HEK293 (cell line): ENCODE measurements around the gene C2CD5.

Source experiments
- CTCF ChIA-PET: fragments of 350-600 bp; formaldehyde crosslinking; extraction: SDS; loops from one replicate; lab custom pipeline; 2021; ENCODE audit warnings: antibody characterized with exemption; lab: Yijun Ruan, JAX
- POLR2A ChIA-PET: fragments of 300-600 bp; formaldehyde crosslinking; extraction: SDS; loops from one replicate; lab custom pipeline; 2020; ENCODE audit warnings: antibody characterized with exemption, inconsistent platforms; lab: Yijun Ruan, JAX
- H3K27ac ChIP-seq: fragments of 200-500 bp; sonication (Bioruptor generic); 2 replicates; pipeline ENCODE4 v1.5.1; 2014; ENCODE audit warnings: low read depth, low read length, control low read depth, inconsistent platforms; ENCODE audit errors: extremely low read depth
- H3K36me3 ChIP-seq, 2 experiments: fragments of 200-500 bp in 1 of 2; sonication (Bioruptor generic) in 1 of 2; 1 replicate in 1 of 2; 2 replicates in 1 of 2; pipeline ENCODE4 v1.5.1; 2014 to 2017; ENCODE audit warnings: inconsistent platforms in 2 of 2, low read length in 2 of 2; ENCODE audit not compliant: control insufficient read depth in 2 of 2, insufficient read depth in 1 of 2
- H3K4me1 ChIP-seq: fragments of 200-500 bp; sonication (Bioruptor generic); 2 replicates; pipeline ENCODE4 v1.5.1; 2014; ENCODE audit warnings: mild to moderate bottlenecking, low read length, inconsistent platforms; ENCODE audit not compliant: control insufficient read depth, insufficient read depth
- H3K4me3 ChIP-seq: 2 replicates; pipeline ENCODE4 v1.5.1; 2011; ENCODE audit warnings: low read depth, mild to moderate bottlenecking, control low read depth, low read length, moderate library complexity
- H3K9me3 ChIP-seq: fragments of 200-500 bp; sonication (Bioruptor generic); 2 replicates; pipeline ENCODE4 v1.5.1; 2014; ENCODE audit warnings: low read depth, low read length, inconsistent platforms; ENCODE audit not compliant: control insufficient read depth, insufficient read depth
- FEZF1 ChIP-seq: fragments of 450-650 bp; formaldehyde crosslinking; IDR thresholded peaks from 2 replicates; pipeline ENCODE4 v1.5.1; 2016; ENCODE audit warnings: missing biosample characterization, missing genetic modification characterization
- HOXA7 ChIP-seq: sonication (generic); formaldehyde crosslinking; IDR thresholded peaks from 2 replicates; pipeline ENCODE4 v1.8.1; 2022; ENCODE audit warnings: missing genetic modification reagents, borderline replicate concordance
- KLF16 ChIP-seq: fragments of 450-650 bp; formaldehyde crosslinking; IDR thresholded peaks from 2 replicates; pipeline ENCODE4 v1.5.1; 2017; ENCODE audit warnings: missing biosample characterization, missing genetic modification characterization
- KLF9 ChIP-seq: fragments of 450-650 bp; formaldehyde crosslinking; IDR thresholded peaks from 2 replicates; pipeline ENCODE4 v1.5.1; 2016; ENCODE audit warnings: missing biosample characterization, missing genetic modification characterization, low read depth
- TCF7L2 ChIP-seq: IDR thresholded peaks from 2 replicates; pipeline ENCODE4 v1.6.1; 2011; ENCODE audit warnings: low read depth, mild to moderate bottlenecking, inconsistent platforms, low read length, moderate library complexity, borderline replicate concordance
- ZFP3 ChIP-seq: fragments of 450-650 bp; formaldehyde crosslinking; IDR thresholded peaks from 2 replicates; pipeline ENCODE4 v1.5.1; 2016; ENCODE audit warnings: low read depth, missing biosample characterization, missing genetic modification characterization
- ZIC2 ChIP-seq: fragments of 450-650 bp; formaldehyde crosslinking; IDR thresholded peaks from 2 replicates; pipeline ENCODE4 v1.5.1; 2016; ENCODE audit warnings: missing biosample characterization, missing genetic modification characterization
- ZNF146 ChIP-seq: fragments of 450-650 bp; formaldehyde crosslinking; IDR thresholded peaks from 2 replicates; pipeline ENCODE4 v1.5.1; 2016; ENCODE audit warnings: missing biosample characterization, missing genetic modification characterization
- ZNF2 ChIP-seq: fragments of 450-650 bp; formaldehyde crosslinking; IDR thresholded peaks from 2 replicates; pipeline ENCODE4 v1.5.1; 2016; ENCODE audit warnings: missing biosample characterization, missing genetic modification characterization
- ZNF23 ChIP-seq: fragments of 450-650 bp; formaldehyde crosslinking; IDR thresholded peaks from 2 replicates; pipeline ENCODE4 v1.5.1; 2016; ENCODE audit warnings: missing biosample characterization, missing genetic modification characterization, borderline replicate concordance
- ZNF362 ChIP-seq: fragments of 450-650 bp; formaldehyde crosslinking; IDR thresholded peaks from 2 replicates; pipeline ENCODE4 v1.5.1; 2016; ENCODE audit warnings: missing biosample characterization, missing genetic modification characterization
- ZNF37A ChIP-seq: fragments of 450-650 bp; IDR thresholded peaks from 2 replicates; pipeline ENCODE4 v1.5.1; 2018; ENCODE audit warnings: missing biosample characterization, missing genetic modification characterization
- ZNF391 ChIP-seq: fragments of 450-650 bp; formaldehyde crosslinking; IDR thresholded peaks from 2 replicates; pipeline ENCODE4 v1.5.1; 2016; ENCODE audit warnings: low read depth, missing biosample characterization, missing genetic modification characterization, borderline replicate concordance
- ZNF433 ChIP-seq: fragments of 450-650 bp; formaldehyde crosslinking; IDR thresholded peaks from 2 replicates; pipeline ENCODE4 v1.5.1; 2016; ENCODE audit warnings: missing biosample characterization, missing genetic modification characterization, low read depth
- ZNF521 ChIP-seq: fragments of 450-650 bp; formaldehyde crosslinking; IDR thresholded peaks from 2 replicates; pipeline ENCODE4 v1.5.1; 2017; ENCODE audit warnings: missing biosample characterization, mild to moderate bottlenecking, missing genetic modification characterization
- ZNF624 ChIP-seq: fragments of 450-650 bp; formaldehyde crosslinking; IDR thresholded peaks from 2 replicates; pipeline ENCODE4 v1.5.1; 2017; ENCODE audit warnings: missing biosample characterization, missing genetic modification characterization
- ZNF677 ChIP-seq: fragments of 450-650 bp; IDR thresholded peaks from 2 replicates; pipeline ENCODE4 v1.5.0; 2018; ENCODE audit warnings: missing biosample characterization, mild to moderate bottlenecking, missing genetic modification characterization, moderate library complexity
- ZNF704 ChIP-seq: fragments of 450-650 bp; formaldehyde crosslinking; IDR thresholded peaks from 2 replicates; pipeline ENCODE4 v1.5.1; 2016; ENCODE audit warnings: missing biosample characterization, missing genetic modification characterization
- ZNF777 ChIP-seq: fragments of 450-650 bp; formaldehyde crosslinking; IDR thresholded peaks from 2 replicates; pipeline ENCODE4 v1.5.1; 2017; ENCODE audit warnings: missing biosample characterization, missing genetic modification characterization, borderline replicate concordance
- TF ChIP-seq, protein P1 (sequence below): fragments of 450-650 bp; formaldehyde crosslinking; IDR thresholded peaks from 2 replicates; pipeline ENCODE4 v1.5.1; 2016; ENCODE audit warnings: missing biosample characterization, missing genetic modification characterization
- TF ChIP-seq, protein P2 (sequence below): fragments of 450-650 bp; formaldehyde crosslinking; IDR thresholded peaks from 2 replicates; pipeline ENCODE4 v1.5.1; 2016; ENCODE audit warnings: missing biosample characterization, missing genetic modification characterization
- TF ChIP-seq, protein P3 (sequence below): fragments of 450-650 bp; formaldehyde crosslinking; IDR thresholded peaks from 2 replicates; pipeline ENCODE4 v1.5.1; 2016; ENCODE audit warnings: missing biosample characterization, missing genetic modification characterization

C2CD5 gene

DNA sequence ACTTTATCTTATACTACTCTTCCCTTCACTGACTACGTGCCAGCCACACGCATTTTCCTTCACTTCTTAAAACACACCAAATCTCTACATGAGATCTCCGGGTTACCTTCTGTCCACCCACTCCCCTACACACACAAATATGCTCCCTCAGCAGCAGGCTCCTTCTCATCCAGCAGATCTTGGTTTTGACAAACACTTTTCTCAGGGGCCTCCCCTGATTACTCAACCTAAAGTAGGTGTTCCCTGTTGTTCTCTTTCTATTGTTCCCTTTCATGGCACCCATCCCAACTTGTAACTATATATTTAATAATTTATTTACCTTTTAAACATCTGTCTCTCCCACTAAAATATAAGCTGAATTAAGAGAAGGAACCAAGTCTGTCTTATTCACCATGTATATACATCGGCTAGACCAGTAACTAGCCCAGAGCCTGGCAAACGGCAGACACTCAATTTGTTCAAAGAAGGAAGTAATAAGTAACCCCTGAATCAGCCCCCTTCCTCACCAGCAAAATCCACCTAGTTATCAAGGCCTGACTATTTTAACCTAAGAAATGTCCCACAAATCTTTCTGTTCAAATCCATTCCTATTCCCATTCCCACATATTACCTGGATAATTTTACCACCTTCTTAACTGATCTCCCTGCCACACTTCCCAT is 2.7 kb downstream of the C2CD5 start:
- H3K4me1 ChIP-seq = 0 out of 2 replicates have a peak, but pooled peaks cover 2% of the 10 kb centered on the region
- ChIA-PET CTCF (interaction anchor here (1.5 to 1.9 kb wide), 2 partner anchors 12 kb away, joined by 5 to 6 read pairs; no protein-coding TSS in a partner anchor), POLR2A (no interaction called here)

DNA sequence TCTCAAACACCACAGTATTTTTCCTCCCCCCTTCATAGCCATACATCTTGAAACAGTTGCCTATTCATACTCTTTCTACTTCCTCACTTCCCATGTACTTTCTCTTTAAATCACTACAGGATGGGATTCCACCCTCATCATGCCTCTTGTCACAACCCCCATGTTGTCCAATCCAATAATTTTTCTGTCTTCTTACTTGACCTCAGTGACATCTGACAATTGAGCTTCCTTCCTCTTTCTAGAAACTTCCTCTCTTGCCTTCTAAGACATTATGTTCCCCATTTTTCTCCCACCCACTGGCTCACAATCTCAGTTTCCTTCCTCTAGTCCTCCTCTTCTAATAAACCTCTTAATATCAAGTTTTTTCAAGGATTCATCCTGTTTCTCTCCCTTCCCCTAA is 5.3 kb downstream of the C2CD5 start:
- 0 out of 2 replicates have a peak, but pooled peaks cover 2% of the 10 kb centered on the region for H3K4me1 ChIP-seq
- POLR2A ChIA-PET = interaction anchor here (0.7 kb wide), 1 partner anchor 93 kb away, joined by 8 read pairs; no protein-coding TSS in a partner anchor
- H3K36me3 ChIP-seq = peaks cover 12 to 25% of the 10 kb centered on the region in 2 experiments
- CTCF ChIA-PET = interaction anchor here (1.7 kb wide), 1 partner anchor 10 kb away, joined by 4 read pairs; no protein-coding TSS in a partner anchor
- H3K9me3 ChIP-seq = no peaks in the 10 kb centered on the region
- H3K4me3 ChIP-seq = no peak overlapping the region
- no peak overlapping the region for H3K27ac ChIP-seq
- no peak for TF ChIP-seq ZNF2 (tag by site-specific recombination)
- TF ChIP-seq KLF9 = no peak
- TF ChIP-seq ZNF521 (tag by site-specific recombination) = no peak
- no peak for TF ChIP-seq ZNF362 (tag by site-specific recombination)
- TF ChIP-seq ZNF391 (tag by site-specific recombination) = no peak
- TF ChIP-seq ZNF777 (tag by site-specific recombination) = no peak

More for the DNA sequence above, 2.7 kb downstream of the C2CD5 start:
- no peak overlapping the region for H3K27ac ChIP-seq
- no peaks in the 10 kb centered on the region for H3K9me3 ChIP-seq
- TF ChIP-seq HOXA7 (CRISPR knock-in tag) (no peak), TCF7L2 (no peak), ZNF624 (tag by site-specific recombination) (no peak), ZNF704 (no peak), ZIC2 (tag by site-specific recombination) (no peak)
- TF ChIP-seq, all 188 proteins: peak for 0
- Histone ChIP-seq H3K4me3 (no peak overlapping the region), H3K36me3 (peaks cover 4 to 16% of the 10 kb centered on the region in 2 experiments; a peak in 2 of 3 replicates)

DNA sequence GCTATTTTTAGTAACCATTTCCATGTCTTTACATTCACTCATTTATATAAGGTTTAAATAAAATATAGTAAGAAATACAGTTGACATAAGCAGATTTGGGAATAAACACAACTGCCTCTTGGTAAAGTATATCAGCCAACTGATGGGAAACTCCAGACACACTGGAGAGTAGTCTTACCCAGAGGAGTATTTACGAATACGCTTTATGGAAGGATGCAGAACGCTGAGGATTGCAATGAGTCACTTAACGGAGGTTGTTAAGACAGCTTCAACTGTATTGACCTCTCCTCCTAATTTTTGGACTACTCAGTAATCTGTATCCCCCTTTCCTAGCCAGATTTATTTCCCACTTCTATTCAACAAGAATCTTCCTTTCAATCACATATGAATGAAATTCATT is 6.0 kb downstream of the C2CD5 start:
- POLR2A ChIA-PET = no interaction called here
- H3K4me1 ChIP-seq = 0 out of 2 replicates have a peak, but pooled peaks cover 2% of the 10 kb centered on the region
- CTCF ChIA-PET = interaction anchor here (1.0 to 1.7 kb wide), 2 partner anchors 9 to 146 kb away, joined by 4 to 5 read pairs; no protein-coding TSS in a partner anchor
- peaks cover 18 to 32% of the 10 kb centered on the region in 2 experiments for H3K36me3 ChIP-seq
- H3K4me3 ChIP-seq = no peak overlapping the region
- no peaks in the 10 kb centered on the region for H3K9me3 ChIP-seq
- no peak overlapping the region for H3K27ac ChIP-seq
- TF ChIP-seq, protein P1, sequence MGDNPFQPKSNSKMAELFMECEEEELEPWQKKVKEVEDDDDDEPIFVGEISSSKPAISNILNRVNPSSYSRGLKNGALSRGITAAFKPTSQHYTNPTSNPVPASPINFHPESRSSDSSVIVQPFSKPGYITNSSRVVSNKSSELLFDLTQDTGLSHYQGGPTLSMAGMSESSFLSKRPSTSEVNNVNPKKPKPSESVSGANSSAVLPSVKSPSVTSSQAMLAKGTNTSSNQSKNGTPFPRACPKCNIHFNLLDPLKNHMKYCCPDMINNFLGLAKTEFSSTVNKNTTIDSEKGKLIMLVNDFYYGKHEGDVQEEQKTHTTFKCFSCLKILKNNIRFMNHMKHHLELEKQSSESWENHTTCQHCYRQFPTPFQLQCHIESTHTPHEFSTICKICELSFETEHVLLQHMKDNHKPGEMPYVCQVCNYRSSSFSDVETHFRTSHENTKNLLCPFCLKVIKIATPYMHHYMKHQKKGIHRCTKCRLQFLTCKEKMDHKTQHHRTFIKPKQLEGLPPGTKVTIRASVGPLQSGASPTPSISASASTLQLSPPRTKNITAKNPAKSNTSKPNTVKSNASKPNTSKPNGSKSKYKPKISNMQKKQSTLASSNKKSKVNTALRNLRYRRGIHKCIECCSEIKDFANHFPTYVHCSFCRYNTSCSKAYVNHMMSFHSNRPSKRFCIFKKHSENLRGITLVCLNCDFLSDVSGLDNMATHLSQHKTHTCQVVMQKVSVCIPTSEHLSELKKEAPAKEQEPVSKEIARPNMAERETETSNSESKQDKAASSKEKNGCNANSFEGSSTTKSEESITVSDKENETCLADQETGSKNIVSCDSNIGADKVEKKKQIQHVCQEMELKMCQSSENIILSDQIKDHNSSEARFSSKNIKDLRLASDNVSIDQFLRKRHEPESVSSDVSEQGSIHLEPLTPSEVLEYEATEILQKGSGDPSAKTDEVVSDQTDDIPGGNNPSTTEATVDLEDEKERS (tag by site-specific recombination) = no peak
- TF ChIP-seq ZFP3 (no peak), ZNF23 (no peak), ZNF146 (tag by site-specific recombination) (no peak), ZNF433 (tag by site-specific recombination) (no peak), KLF16 (tag by site-specific recombination) (no peak), ZNF37A (tag by site-specific recombination) (no peak), ZNF521 (tag by site-specific recombination) (no peak), FEZF1 (tag by site-specific recombination) (no peak), ZNF677 (no peak)
- TF ChIP-seq, protein P2, sequence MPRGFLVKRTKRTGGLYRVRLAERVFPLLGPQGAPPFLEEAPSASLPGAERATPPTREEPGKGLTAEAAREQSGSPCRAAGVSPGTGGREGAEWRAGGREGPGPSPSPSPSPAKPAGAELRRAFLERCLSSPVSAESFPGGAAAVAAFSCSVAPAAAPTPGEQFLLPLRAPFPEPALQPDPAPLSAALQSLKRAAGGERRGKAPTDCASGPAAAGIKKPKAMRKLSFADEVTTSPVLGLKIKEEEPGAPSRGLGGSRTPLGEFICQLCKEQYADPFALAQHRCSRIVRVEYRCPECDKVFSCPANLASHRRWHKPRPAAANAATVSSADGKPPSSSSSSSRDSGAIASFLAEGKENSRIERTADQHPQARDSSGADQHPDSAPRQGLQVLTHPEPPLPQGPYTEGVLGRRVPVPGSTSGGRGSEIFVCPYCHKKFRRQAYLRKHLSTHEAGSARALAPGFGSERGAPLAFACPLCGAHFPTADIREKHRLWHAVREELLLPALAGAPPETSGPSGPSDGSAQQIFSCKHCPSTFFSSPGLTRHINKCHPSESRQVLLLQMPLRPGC (tag by site-specific recombination) = no peak
- TF ChIP-seq, protein P3, sequence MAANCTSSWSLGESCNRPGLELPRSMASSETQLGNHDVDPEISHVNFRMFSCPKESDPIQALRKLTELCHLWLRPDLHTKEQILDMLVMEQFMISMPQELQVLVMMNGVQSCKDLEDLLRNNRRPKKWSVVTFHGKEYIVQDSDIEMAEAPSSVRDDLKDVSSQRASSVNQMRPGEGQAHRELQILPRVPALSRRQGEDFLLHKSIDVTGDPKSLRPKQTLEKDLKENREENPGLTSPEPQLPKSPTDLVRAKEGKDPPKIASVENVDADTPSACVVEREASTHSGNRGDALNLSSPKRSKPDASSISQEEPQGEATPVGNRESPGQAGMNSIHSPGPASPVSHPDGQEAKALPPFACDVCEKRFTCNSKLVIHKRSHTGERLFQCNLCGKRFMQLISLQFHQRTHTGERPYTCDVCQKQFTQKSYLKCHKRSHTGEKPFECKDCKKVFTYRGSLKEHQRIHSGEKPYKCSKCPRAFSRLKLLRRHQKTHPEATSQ = no peak
